GM23338 (cell line): ENCODE results near the gene PDE1A. TPM values are rescaled to one million over a fixed set of nuclear protein-coding genes. Genes with fewer than 3 reads are reported as not detected.
A peak's percentile ranks its signal among the peaks of the same experiment; 100 is the strongest.

Experiments used
- ATAC-seq: fragments of 200-7000 bp; cut with Tn5 transposase; 3 replicates; pipeline ENCODE4 v1.9.1; 2020
- DNase-seq: peaks from one replicate; pipeline ENCODE4 v3.0.0-alpha.2; 2015; ENCODE audit warnings: low spot score
- H2AFZ ChIP-seq: fragments of 200-600 bp; sonication (generic); 2 replicates; pipeline ENCODE4 v1.8.0; 2016; ENCODE audit warnings: antibody characterized with exemption, mild to moderate bottlenecking, moderate library complexity
- H3F3A ChIP-seq: fragments of 200-600 bp; sonication (generic); replicated peaks from 2 replicates; pipeline ENCODE4 v1.8.0; 2017; ENCODE audit warnings: antibody characterized with exemption, mixed run types, low read depth
- H3K27ac ChIP-seq: fragments of 200-600 bp; sonication (generic); 2 replicates; pipeline ENCODE4 v1.6.1; 2016; ENCODE audit warnings: low read depth
- H3K27me3 ChIP-seq: fragments of 200-600 bp; sonication (generic); 2 replicates; pipeline ENCODE4 v1.8.0; 2016; ENCODE audit warnings: mild to moderate bottlenecking, mixed run types, moderate library complexity; ENCODE audit not compliant: insufficient read depth
- H3K36me3 ChIP-seq: fragments of 200-600 bp; sonication (generic); 2 replicates; pipeline ENCODE4 v1.8.0; 2016; ENCODE audit warnings: mild to moderate bottlenecking; ENCODE audit not compliant: insufficient read depth
- H3K4me1 ChIP-seq: fragments of 200-600 bp; sonication (generic); 2 replicates; pipeline ENCODE4 v1.8.0; 2016; ENCODE audit warnings: mild to moderate bottlenecking, moderate library complexity; ENCODE audit not compliant: insufficient read depth
- H3K4me2 ChIP-seq: fragments of 200-600 bp; sonication (generic); 2 replicates; pipeline ENCODE4 v1.7.1; 2017; ENCODE audit warnings: mixed run types
- H3K4me3 ChIP-seq: fragments of 200-600 bp; sonication (generic); 2 replicates; pipeline ENCODE4 v1.6.1; 2016; ENCODE audit warnings: mixed run types
- H3K79me2 ChIP-seq: fragments of 200-600 bp; sonication (generic); replicated peaks from 2 replicates; pipeline ENCODE4 v1.8.0; 2017; ENCODE audit warnings: mild to moderate bottlenecking; ENCODE audit not compliant: insufficient read depth
- H3K9me2 ChIP-seq: fragments of 200-600 bp; sonication (generic); 2 replicates; pipeline ENCODE4 v1.8.0; 2017; ENCODE audit not compliant: insufficient read depth
- H4K20me1 ChIP-seq: fragments of 200-600 bp; sonication (generic); replicated peaks from 2 replicates; pipeline ENCODE4 v1.8.0; 2017; ENCODE audit warnings: mild to moderate bottlenecking; ENCODE audit not compliant: insufficient read depth
- H3K27ac Mint-ChIP-seq: 2 replicates; pipeline ENCODE4 v1.8.0; 2020; ENCODE audit warnings: inconsistent platforms, mild to moderate bottlenecking, moderate library complexity, mixed read lengths
- H3K27me3 Mint-ChIP-seq: 3 replicates; pipeline ENCODE4 v1.8.0; 2022; ENCODE audit warnings: low read depth, mild to moderate bottlenecking, moderate library complexity, mixed read lengths, inconsistent platforms; ENCODE audit not compliant: insufficient read depth, poor library complexity
- H3K36me3 Mint-ChIP-seq: 3 replicates; pipeline ENCODE4 v1.8.0; 2021; ENCODE audit warnings: low read depth, mild to moderate bottlenecking, inconsistent platforms, moderate library complexity, mixed read lengths
- H3K4me1 Mint-ChIP-seq: 3 replicates; pipeline ENCODE4 v1.8.0; 2020; ENCODE audit warnings: mild to moderate bottlenecking, inconsistent platforms, mixed read lengths
- H3K4me3 Mint-ChIP-seq: 3 replicates; pipeline ENCODE4 v1.8.0; 2021; ENCODE audit warnings: moderate library complexity, mild to moderate bottlenecking, inconsistent platforms, mixed read lengths
- H3K9me3 Mint-ChIP-seq: 3 replicates; pipeline ENCODE4 v1.8.0; 2020; ENCODE audit warnings: moderate library complexity, mild to moderate bottlenecking, inconsistent platforms, mixed read lengths
- EZH2 ChIP-seq: fragments of 200-600 bp; sonication (generic); IDR thresholded peaks from one replicate; pipeline ENCODE4 v1.8.0; 2017; ENCODE audit warnings: antibody characterized with exemption, mild to moderate bottlenecking, low read depth; ENCODE audit not compliant: unreplicated experiment
- EZH2phosphoT487 ChIP-seq: fragments of 200-600 bp; sonication (generic); IDR thresholded peaks from one replicate; pipeline ENCODE4 v1.8.1; 2018; ENCODE audit warnings: antibody characterized with exemption; ENCODE audit not compliant: unreplicated experiment
- JUNB ChIP-seq: IDR thresholded peaks from one replicate; pipeline ENCODE4 v1.6.1; 2016; ENCODE audit warnings: antibody characterized with exemption; ENCODE audit not compliant: unreplicated experiment
- NANOG ChIP-seq: IDR thresholded peaks from 2 replicates; pipeline ENCODE4 v1.6.1; 2016; ENCODE audit warnings: antibody characterized with exemption, borderline replicate concordance
- STAT1 ChIP-seq: IDR thresholded peaks from one replicate; pipeline ENCODE4 v1.6.1; 2016; ENCODE audit warnings: antibody characterized with exemption; ENCODE audit not compliant: unreplicated experiment
- ZNF331 ChIP-seq: fragments of 250-450 bp; sonication (Bioruptor Pico); IDR thresholded peaks from 2 replicates; pipeline ENCODE4 v1.5.0; 2020; ENCODE audit warnings: low read depth, mild to moderate bottlenecking, moderate library complexity
- polyA plus RNA-seq: library from polyadenylated mRNA; unstranded; fragments of >200 nt; fragmentation: Nextera tagmentation; extraction: Ambion mirVana; gene quantifications from 2 replicates; pipeline ENCODE4 v1.2.1, GENCODE V29; 2016
- total RNA-seq: library from RNA; depleted of rRNA; stranded (reverse); fragments of >200 nt; shearing (Covaris generic); gene quantifications from 2 replicates; pipeline ENCODE4 v1.2.3, GENCODE V29; 2014
- TF ChIP-seq, protein P1 (sequence below): IDR thresholded peaks from one replicate; pipeline ENCODE4 v1.6.1; 2018; ENCODE audit warnings: antibody characterized with exemption; ENCODE audit not compliant: unreplicated experiment
- TF ChIP-seq, protein P2 (sequence below): IDR thresholded peaks from 2 replicates; pipeline ENCODE4 v1.6.1; 2016; ENCODE audit warnings: antibody characterized with exemption
- TF ChIP-seq, protein P3 (sequence below): fragments of 250-450 bp; sonication (Bioruptor Pico); IDR thresholded peaks from 2 replicates; pipeline ENCODE4 v1.5.0; 2020; ENCODE audit warnings: mild to moderate bottlenecking, moderate library complexity

PDE1A gene
- total and polyA plus RNA-seq, 2 experiments from 2014 or later, result 0.28 to 0.31 TPM

DNA sequence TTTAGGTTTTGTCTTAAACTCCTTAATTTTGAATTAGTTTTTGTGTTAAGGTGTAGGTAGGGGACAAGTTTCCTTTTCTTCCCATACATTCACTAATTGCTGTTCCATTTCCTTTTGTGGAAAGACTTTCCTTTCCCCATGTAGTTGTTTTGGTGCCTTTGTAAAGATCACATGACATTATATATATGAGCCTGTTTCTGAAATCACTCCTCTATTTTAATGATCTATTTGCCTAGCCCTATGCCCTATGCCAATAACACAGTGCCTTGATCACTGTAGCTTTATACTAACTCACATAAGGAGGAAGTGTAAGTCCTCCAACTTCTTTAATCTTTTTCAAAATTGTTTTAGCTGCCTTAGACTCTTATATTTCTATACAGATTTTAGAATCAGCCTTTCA is 229.3 kb downstream of the PDE1A start (continued):
- TF ChIP-seq, protein P1, sequence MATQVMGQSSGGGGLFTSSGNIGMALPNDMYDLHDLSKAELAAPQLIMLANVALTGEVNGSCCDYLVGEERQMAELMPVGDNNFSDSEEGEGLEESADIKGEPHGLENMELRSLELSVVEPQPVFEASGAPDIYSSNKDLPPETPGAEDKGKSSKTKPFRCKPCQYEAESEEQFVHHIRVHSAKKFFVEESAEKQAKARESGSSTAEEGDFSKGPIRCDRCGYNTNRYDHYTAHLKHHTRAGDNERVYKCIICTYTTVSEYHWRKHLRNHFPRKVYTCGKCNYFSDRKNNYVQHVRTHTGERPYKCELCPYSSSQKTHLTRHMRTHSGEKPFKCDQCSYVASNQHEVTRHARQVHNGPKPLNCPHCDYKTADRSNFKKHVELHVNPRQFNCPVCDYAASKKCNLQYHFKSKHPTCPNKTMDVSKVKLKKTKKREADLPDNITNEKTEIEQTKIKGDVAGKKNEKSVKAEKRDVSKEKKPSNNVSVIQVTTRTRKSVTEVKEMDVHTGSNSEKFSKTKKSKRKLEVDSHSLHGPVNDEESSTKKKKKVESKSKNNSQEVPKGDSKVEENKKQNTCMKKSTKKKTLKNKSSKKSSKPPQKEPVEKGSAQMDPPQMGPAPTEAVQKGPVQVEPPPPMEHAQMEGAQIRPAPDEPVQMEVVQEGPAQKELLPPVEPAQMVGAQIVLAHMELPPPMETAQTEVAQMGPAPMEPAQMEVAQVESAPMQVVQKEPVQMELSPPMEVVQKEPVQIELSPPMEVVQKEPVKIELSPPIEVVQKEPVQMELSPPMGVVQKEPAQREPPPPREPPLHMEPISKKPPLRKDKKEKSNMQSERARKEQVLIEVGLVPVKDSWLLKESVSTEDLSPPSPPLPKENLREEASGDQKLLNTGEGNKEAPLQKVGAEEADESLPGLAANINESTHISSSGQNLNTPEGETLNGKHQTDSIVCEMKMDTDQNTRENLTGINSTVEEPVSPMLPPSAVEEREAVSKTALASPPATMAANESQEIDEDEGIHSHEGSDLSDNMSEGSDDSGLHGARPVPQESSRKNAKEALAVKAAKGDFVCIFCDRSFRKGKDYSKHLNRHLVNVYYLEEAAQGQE, result no peak
- TF ChIP-seq ZNF331 (CRISPR knock-in tag) (no peak), JUNB (no peak), EZH2phosphoT487 (no peak), EZH2 (no peak), STAT1 (no peak), NANOG (no peak)
- TF ChIP-seq, protein P2, sequence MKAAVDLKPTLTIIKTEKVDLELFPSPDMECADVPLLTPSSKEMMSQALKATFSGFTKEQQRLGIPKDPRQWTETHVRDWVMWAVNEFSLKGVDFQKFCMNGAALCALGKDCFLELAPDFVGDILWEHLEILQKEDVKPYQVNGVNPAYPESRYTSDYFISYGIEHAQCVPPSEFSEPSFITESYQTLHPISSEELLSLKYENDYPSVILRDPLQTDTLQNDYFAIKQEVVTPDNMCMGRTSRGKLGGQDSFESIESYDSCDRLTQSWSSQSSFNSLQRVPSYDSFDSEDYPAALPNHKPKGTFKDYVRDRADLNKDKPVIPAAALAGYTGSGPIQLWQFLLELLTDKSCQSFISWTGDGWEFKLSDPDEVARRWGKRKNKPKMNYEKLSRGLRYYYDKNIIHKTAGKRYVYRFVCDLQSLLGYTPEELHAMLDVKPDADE, result no peak

DNA sequence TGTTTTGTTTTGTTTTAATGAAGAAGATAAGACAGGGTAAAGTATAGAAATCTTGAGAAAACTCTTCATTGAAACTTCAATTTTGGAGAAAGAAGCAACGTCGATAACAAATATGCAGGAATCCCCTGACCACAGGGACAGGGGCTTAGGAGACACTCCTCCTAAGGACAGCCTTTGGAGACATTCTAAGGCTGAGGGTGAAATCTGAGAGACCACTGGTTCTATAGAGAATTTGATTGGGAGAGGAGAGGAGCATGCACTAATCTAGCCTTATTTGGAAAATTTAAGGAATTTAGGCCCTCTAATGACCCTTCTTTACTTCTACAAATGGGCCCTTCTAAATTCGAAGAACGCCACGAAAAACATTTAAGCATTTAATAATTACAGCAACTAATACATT is 233.5 kb downstream of the PDE1A start:
- no peak overlapping the region for H3K4me3 Mint-ChIP-seq
- H2AFZ ChIP-seq, result no peak overlapping the region
- peak overlapping the region; percentile 55; the same call in 1 of the 2 replicates for H3K27ac Mint-ChIP-seq
- H3K36me3 Mint-ChIP-seq, result no peaks in the 10 kb centered on the region
- H4K20me1 ChIP-seq, result no peaks in the 10 kb centered on the region
- H3K27me3 Mint-ChIP-seq, result no peaks in the 10 kb centered on the region
- ATAC-seq (peak; percentile 63), DNase-seq (peak; percentile 33)
- no peaks in the 10 kb centered on the region for H3K9me2 ChIP-seq
- no peaks in the 10 kb centered on the region for H3K4me1 Mint-ChIP-seq
- H3K4me1 ChIP-seq, result no peaks in the 10 kb centered on the region
- no peak overlapping the region for H3K4me2 ChIP-seq
- no peaks in the 10 kb centered on the region for H3K79me2 ChIP-seq
- no peak overlapping the region for H3K27ac ChIP-seq
- H3K36me3 ChIP-seq, result no peaks in the 10 kb centered on the region
- H3K4me3 ChIP-seq, result no peak overlapping the region
- H3K27me3 ChIP-seq, result no peaks in the 10 kb centered on the region
- no peaks in the 10 kb centered on the region for H3F3A ChIP-seq
- no peaks in the 10 kb centered on the region for H3K9me3 Mint-ChIP-seq
- TF ChIP-seq, protein P3, sequence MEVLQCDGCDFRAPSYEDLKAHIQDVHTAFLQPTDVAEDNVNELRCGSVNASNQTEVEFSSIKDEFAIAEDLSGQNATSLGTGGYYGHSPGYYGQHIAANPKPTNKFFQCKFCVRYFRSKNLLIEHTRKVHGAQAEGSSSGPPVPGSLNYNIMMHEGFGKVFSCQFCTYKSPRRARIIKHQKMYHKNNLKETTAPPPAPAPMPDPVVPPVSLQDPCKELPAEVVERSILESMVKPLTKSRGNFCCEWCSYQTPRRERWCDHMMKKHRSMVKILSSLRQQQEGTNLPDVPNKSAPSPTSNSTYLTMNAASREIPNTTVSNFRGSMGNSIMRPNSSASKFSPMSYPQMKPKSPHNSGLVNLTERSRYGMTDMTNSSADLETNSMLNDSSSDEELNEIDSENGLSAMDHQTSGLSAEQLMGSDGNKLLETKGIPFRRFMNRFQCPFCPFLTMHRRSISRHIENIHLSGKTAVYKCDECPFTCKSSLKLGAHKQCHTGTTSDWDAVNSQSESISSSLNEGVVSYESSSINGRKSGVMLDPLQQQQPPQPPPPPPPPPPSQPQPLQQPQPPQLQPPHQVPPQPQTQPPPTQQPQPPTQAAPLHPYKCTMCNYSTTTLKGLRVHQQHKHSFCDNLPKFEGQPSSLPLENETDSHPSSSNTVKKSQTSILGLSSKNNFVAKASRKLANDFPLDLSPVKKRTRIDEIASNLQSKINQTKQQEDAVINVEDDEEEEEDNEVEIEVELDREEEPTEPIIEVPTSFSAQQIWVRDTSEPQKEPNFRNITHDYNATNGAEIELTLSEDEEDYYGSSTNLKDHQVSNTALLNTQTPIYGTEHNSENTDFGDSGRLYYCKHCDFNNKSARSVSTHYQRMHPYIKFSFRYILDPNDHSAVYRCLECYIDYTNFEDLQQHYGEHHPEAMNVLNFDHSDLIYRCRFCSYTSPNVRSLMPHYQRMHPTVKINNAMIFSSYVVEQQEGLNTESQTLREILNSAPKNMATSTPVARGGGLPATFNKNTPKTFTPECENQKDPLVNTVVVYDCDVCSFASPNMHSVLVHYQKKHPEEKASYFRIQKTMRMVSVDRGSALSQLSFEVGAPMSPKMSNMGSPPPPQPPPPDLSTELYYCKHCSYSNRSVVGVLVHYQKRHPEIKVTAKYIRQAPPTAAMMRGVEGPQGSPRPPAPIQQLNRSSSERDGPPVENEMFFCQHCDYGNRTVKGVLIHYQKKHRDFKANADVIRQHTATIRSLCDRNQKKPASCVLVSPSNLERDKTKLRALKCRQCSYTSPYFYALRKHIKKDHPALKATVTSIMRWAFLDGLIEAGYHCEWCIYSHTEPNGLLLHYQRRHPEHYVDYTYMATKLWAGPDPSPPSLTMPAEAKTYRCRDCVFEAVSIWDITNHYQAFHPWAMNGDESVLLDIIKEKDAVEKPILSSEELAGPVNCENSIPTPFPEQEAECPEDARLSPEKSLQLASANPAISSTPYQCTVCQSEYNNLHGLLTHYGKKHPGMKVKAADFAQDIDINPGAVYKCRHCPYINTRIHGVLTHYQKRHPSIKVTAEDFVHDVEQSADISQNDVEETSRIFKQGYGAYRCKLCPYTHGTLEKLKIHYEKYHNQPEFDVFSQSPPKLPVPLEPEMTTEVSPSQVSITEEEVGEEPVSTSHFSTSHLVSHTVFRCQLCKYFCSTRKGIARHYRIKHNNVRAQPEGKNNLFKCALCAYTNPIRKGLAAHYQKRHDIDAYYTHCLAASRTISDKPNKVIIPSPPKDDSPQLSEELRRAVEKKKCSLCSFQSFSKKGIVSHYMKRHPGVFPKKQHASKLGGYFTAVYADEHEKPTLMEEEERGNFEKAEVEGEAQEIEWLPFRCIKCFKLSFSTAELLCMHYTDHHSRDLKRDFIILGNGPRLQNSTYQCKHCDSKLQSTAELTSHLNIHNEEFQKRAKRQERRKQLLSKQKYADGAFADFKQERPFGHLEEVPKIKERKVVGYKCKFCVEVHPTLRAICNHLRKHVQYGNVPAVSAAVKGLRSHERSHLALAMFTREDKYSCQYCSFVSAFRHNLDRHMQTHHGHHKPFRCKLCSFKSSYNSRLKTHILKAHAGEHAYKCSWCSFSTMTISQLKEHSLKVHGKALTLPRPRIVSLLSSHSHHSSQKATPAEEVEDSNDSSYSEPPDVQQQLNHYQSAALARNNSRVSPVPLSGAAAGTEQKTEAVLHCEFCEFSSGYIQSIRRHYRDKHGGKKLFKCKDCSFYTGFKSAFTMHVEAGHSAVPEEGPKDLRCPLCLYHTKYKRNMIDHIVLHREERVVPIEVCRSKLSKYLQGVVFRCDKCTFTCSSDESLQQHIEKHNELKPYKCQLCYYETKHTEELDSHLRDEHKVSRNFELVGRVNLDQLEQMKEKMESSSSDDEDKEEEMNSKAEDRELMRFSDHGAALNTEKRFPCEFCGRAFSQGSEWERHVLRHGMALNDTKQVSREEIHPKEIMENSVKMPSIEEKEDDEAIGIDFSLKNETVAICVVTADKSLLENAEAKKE (CRISPR knock-in tag), result no peak
- TF ChIP-seq, protein P1, result no peak
- TF ChIP-seq JUNB (no peak), EZH2 (no peak), NANOG (no peak), ZNF331 (CRISPR knock-in tag) (no peak)
- TF ChIP-seq, protein P2, result no peak
